Skeletal muscle satellite cell (primary cell): ENCODE results near the gene SLC6A13.
A peak's percentile ranks its signal among the peaks of the same experiment; 100 is the strongest.
"Not testable (repeated sequence)": the region's sequence is repeated elsewhere in the genome, so short reads cannot be mapped to it uniquely, and the experiment has no call there.

Experiments used
- H3K27me3 ChIP-seq: 2 replicates; pipeline ENCODE4 v1.7.0; 2013; ENCODE audit warnings: low read length; ENCODE audit not compliant: control insufficient read depth, insufficient read depth
- H3K36me3 ChIP-seq: 2 replicates; pipeline ENCODE4 v1.7.0; 2013; ENCODE audit warnings: mild to moderate bottlenecking, control low read depth, low read length; ENCODE audit not compliant: insufficient read depth
- H3K4me1 ChIP-seq: 2 replicates; pipeline ENCODE4 v1.7.0; 2013; ENCODE audit warnings: low read length; ENCODE audit not compliant: control insufficient read depth, insufficient read depth
- H3K4me2 ChIP-seq: 2 replicates; pipeline ENCODE4 v1.7.0; 2013; ENCODE audit warnings: mild to moderate bottlenecking, low read length
- H3K4me3 ChIP-seq: 2 replicates; pipeline ENCODE4 v1.7.0; 2013; ENCODE audit warnings: low read length
- H3K9ac ChIP-seq: 2 replicates; pipeline ENCODE4 v1.7.0; 2013; ENCODE audit warnings: mild to moderate bottlenecking, low read depth, low read length, moderate library complexity
- H3K9me3 ChIP-seq: replicated peaks from 2 replicates; pipeline ENCODE4 v1.7.0; 2013; ENCODE audit warnings: mild to moderate bottlenecking, control low read depth, low read length

The SLC6A13 gene

GRCh38 chr12:193261-193660, 69.4 kb downstream of the SLC6A13 start:
- H3K27me3 ChIP-seq = peaks cover 63% of the 10 kb centered on the region
- peaks cover 3% of the 10 kb centered on the region for H3K4me1 ChIP-seq
- no peaks in the 10 kb centered on the region for H3K36me3 ChIP-seq
- no peaks in the 10 kb centered on the region for H3K9me3 ChIP-seq
- H3K4me2 ChIP-seq = no peak overlapping the region
- H3K4me3 ChIP-seq = no peak overlapping the region
- no peak overlapping the region for H3K9ac ChIP-seq

GRCh38 chr12:191541-191940, 71.1 kb downstream of the SLC6A13 start:
- H3K9me3 ChIP-seq = no peaks in the 10 kb centered on the region
- peaks cover 3% of the 10 kb centered on the region for H3K4me1 ChIP-seq
- H3K36me3 ChIP-seq = no peaks in the 10 kb centered on the region
- no peak overlapping the region for H3K9ac ChIP-seq
- no peak overlapping the region for H3K4me2 ChIP-seq
- no peak overlapping the region for H3K4me3 ChIP-seq
- peaks cover 67% of the 10 kb centered on the region for H3K27me3 ChIP-seq

DNA sequence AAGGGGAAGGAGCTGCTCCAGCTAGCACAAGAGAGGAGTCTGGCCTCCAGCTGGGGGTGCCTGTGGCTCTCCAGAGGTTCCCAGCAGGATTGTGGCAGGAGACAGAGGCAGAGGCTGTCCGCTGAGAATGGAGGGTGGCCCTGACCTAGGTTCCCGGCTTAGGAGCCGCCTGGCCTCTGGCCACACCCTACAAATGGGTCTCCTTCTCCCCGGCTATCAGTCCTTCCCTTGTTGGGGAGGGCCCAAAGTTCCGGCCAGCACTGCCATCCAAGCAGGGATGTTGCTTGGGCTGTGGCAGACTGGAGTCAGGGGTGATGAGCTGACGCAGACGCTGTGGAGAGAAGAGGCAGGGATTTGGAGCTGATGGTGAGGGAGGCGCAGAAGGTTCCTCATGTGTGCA, 71.8 kb downstream of the SLC6A13 start:
- H3K4me1 ChIP-seq = peaks cover 3% of the 10 kb centered on the region
- no peak overlapping the region for H3K4me2 ChIP-seq
- no peaks in the 10 kb centered on the region for H3K9me3 ChIP-seq
- no peak overlapping the region for H3K4me3 ChIP-seq
- no peaks in the 10 kb centered on the region for H3K36me3 ChIP-seq
- peaks cover 73% of the 10 kb centered on the region for H3K27me3 ChIP-seq
- no peak overlapping the region for H3K9ac ChIP-seq

DNA sequence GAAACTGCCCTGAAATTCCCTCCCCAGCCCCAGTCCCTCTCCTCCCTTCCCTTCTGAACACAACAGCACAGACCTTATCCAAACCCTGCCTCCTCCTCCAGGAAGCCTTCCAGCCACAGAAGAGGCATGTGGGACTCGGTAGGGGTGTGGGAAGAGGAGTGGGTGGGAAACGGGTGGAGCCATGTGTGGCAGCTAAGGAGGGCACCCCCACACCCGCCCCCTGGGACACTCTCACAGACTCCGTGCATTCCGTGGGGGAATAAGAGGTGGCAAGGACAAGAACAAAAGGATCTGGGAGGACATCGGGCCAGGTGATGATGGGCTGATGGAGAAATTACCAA, 73.0 kb downstream of the SLC6A13 start:
- peak overlapping the region; percentile 45 for H3K4me3 ChIP-seq
- H3K27me3 ChIP-seq = peaks cover 75% of the 10 kb centered on the region
- peaks cover 3% of the 10 kb centered on the region for H3K4me1 ChIP-seq
- H3K9ac ChIP-seq = no peak overlapping the region
- no peaks in the 10 kb centered on the region for H3K36me3 ChIP-seq
- no peak overlapping the region for H3K4me2 ChIP-seq
- no peaks in the 10 kb centered on the region for H3K9me3 ChIP-seq

DNA sequence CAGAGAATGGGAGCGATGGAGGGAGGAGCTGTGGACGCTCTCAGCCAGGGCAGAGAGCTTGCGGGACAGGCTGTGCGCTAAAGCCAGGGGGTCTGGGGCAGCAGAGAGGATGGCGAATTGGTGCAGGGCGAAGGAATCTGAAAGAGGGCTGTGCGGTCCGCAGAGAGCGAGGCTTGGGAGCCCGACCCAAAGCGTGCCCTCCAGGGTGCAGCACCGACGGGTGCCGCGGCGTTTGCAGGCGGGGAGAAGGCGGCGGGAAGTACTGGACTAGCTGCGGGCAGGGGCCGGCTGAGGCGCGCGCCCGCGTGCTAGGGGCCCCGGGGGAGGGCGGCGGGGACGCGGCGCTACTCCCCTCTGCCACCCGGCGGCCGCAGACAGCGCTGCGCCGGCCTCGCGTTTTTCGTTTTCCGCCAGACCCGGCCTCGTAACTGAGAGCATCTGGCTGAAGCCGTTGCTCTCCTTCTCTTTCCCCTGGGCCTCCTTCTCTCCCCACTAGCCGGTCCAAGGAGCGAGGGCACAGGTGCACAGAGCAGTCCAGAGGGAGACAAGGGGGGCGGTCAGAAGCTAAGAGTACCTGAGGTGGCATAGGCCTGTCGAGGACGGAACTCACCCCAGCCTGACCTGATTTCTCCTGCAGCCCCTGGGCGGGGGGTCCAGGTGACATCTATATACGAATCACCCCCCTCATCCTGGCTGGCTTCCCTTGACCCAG, 73.6 kb downstream of the SLC6A13 start:
- Histone ChIP-seq H3K27me3 (peaks cover 70% of the 10 kb centered on the region), H3K9ac (no peak overlapping the region), H3K36me3 (no peaks in the 10 kb centered on the region), H3K9me3 (no peaks in the 10 kb centered on the region), H3K4me3 (peak overlapping the region; percentile 45), H3K4me2 (peak overlapping the region; percentile 72), H3K4me1 (peaks cover 3% of the 10 kb centered on the region)

- not testable (repeated sequence) for H3K36me3 ChIP-seq, H3K9me3 ChIP-seq, H3K4me1 ChIP-seq, H3K9ac ChIP-seq
- Histone ChIP-seq H3K4me2 (peak overlapping the region; percentile 72), H3K4me3 (peak overlapping the region; percentile 45), H3K27me3 (peaks cover 61% of the 10 kb centered on the region)
These were observed 74.4 kb downstream of the SLC6A13 start for GRCh38 chr12:187986-188909.

GRCh38 chr12:186006-186625, 76.5 kb downstream of the SLC6A13 start:
- no peaks in the 10 kb centered on the region for H3K9me3 ChIP-seq
- H3K9ac ChIP-seq = no peak overlapping the region
- H3K4me3 ChIP-seq = no peak overlapping the region
- no peaks in the 10 kb centered on the region for H3K36me3 ChIP-seq
- no peak overlapping the region for H3K4me2 ChIP-seq
- peaks cover 43% of the 10 kb centered on the region for H3K27me3 ChIP-seq
- peaks cover 11% of the 10 kb centered on the region for H3K4me1 ChIP-seq

DNA sequence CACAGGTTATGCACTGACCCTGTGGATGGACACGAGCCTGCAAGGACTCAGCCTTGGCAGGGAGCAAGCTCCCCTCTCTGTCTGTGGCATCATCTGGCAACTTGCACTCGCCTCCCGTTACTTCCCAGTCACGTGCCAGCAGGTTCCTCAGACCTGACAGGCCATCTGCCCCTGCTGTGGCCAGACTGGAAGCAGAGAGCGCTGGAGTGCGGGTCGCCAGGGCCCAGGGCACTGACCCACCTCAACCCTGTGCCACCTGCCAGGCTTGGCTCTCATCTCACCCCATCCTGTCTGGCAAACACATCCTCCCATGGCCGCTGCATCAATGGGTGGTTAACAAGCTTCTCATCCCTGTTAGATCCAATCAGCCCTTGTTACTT, 77.1 kb downstream of the SLC6A13 start:
- no peak overlapping the region for H3K4me3 ChIP-seq
- peaks cover 38% of the 10 kb centered on the region for H3K27me3 ChIP-seq
- no peak overlapping the region for H3K9ac ChIP-seq
- H3K4me1 ChIP-seq = peaks cover 11% of the 10 kb centered on the region
- no peak overlapping the region for H3K4me2 ChIP-seq
- H3K9me3 ChIP-seq = no peaks in the 10 kb centered on the region
- H3K36me3 ChIP-seq = no peaks in the 10 kb centered on the region

- Histone ChIP-seq H3K9me3 (no peaks in the 10 kb centered on the region), H3K4me2 (no peak overlapping the region), H3K9ac (no peak overlapping the region), H3K36me3 (no peaks in the 10 kb centered on the region), H3K4me1 (peaks cover 11% of the 10 kb centered on the region), H3K27me3 (peaks cover 37% of the 10 kb centered on the region), H3K4me3 (no peak overlapping the region)
These were observed 77.6 kb downstream of the SLC6A13 start for GRCh38 chr12:184811-185575.

GRCh38 chr12:182381-182892, 80.2 kb downstream of the SLC6A13 start:
- no peaks in the 10 kb centered on the region for H3K36me3 ChIP-seq
- no peak overlapping the region for H3K9ac ChIP-seq
- H3K9me3 ChIP-seq = no peaks in the 10 kb centered on the region
- peaks cover 45% of the 10 kb centered on the region for H3K27me3 ChIP-seq
- H3K4me1 ChIP-seq = peaks cover 8% of the 10 kb centered on the region
- peak overlapping the region; percentile 42 for H3K4me2 ChIP-seq
- H3K4me3 ChIP-seq = no peak overlapping the region

DNA sequence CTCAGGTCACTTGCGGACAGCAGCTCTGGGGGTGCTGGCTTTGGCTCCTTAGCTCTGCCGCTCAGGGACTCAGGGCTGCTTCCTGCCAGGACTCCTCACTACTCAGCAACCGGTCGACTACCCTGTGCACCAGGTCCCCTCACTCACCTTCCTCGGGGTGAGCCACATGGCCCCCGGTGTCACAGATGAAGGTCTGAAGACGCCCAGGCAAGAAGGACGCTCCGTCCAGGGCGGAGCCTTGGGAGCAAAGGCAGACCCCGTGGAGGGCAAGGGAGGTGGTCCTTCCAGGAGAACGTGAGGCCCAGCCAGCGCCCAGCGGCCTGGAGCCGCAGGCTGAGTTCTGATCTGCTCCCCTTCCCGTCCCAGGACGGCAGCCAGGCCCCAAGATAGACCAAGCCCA, 80.7 kb downstream of the SLC6A13 start:
- H3K36me3 ChIP-seq = no peaks in the 10 kb centered on the region
- H3K9ac ChIP-seq = no peak overlapping the region
- no peak overlapping the region for H3K4me3 ChIP-seq
- peaks cover 13% of the 10 kb centered on the region for H3K4me1 ChIP-seq
- no peaks in the 10 kb centered on the region for H3K9me3 ChIP-seq
- H3K4me2 ChIP-seq = no peak overlapping the region
- peaks cover 39% of the 10 kb centered on the region for H3K27me3 ChIP-seq
